B cell (primary cell): ENCODE measurements around the gene MAP1B.

Experiments
- EZH2 ChIP-seq: IDR thresholded peaks from 2 replicates; pipeline ENCODE4 v1.6.1; 2012; ENCODE audit warnings: borderline replicate concordance, low read depth, mild to moderate bottlenecking, moderate library complexity, low read length; ENCODE audit not compliant: insufficient read depth, poor library complexity, severe bottlenecking
- TF ChIP-seq, protein P1 (sequence below): fragments of 200-600 bp; IDR thresholded peaks from one replicate; pipeline ENCODE4 v1.8.0; 2022; ENCODE audit warnings: antibody characterized with exemption, mild to moderate bottlenecking

DNA sequence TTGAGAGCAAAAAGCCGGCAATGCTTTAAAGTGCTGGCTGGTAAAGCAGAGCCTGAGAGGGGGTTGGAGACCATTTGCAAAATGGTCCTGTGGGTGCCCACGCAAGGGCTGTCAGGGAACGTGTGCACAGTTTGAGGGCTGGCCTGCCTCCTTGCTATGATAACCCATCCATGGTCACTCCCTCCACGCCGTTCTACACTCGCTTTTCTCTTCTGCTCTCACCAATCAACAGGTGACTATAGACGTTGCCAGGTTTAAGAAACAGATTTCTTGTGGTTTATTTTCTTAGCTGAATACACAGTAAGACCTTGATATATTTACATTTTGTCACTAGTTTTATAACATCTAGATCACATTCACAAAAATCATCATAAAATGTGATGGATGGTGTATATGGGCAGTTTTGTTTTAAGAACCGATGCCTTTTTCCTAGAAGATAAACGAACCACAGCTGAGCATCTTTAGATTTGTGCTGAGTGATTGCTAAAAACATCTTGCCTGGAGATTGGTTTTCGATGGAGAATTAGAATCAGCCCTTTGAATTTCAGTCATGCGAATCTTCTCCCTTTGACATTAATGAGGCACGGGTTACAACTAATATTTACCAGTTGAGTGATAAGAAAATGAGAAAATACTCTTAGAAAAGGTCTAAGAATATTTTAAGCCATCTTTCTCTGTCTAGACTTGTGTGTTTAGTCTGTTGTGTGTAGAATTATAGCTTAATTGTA lies 13.9 kb downstream of the MAP1B start:
- TF ChIP-seq, protein P1, sequence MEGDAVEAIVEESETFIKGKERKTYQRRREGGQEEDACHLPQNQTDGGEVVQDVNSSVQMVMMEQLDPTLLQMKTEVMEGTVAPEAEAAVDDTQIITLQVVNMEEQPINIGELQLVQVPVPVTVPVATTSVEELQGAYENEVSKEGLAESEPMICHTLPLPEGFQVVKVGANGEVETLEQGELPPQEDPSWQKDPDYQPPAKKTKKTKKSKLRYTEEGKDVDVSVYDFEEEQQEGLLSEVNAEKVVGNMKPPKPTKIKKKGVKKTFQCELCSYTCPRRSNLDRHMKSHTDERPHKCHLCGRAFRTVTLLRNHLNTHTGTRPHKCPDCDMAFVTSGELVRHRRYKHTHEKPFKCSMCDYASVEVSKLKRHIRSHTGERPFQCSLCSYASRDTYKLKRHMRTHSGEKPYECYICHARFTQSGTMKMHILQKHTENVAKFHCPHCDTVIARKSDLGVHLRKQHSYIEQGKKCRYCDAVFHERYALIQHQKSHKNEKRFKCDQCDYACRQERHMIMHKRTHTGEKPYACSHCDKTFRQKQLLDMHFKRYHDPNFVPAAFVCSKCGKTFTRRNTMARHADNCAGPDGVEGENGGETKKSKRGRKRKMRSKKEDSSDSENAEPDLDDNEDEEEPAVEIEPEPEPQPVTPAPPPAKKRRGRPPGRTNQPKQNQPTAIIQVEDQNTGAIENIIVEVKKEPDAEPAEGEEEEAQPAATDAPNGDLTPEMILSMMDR = no peak
- no peak for TF ChIP-seq EZH2
